ENCODE measurements around the gene TSPAN16.

- TF ChIP-seq POLR2A (IDR thresholded peaks at IDR 0.05) (no peak), CTCF (IDR thresholded peaks at IDR 0.05) (no peak), POLR2AphosphoS5 (IDR thresholded peaks at IDR 0.05) (no peak)
These were observed 17.3 kb upstream of the TSPAN16 start for GRCh38 chr19:11278670-11279069.

Data from breast epithelium (tissue), 3 donors.